GM10847 (cell line): Measurements from ENCODE around the gene CTBP1.

Source experiments
- POLR2A ChIP-seq: IDR thresholded peaks from 2 replicates; pipeline ENCODE4 v1.6.1; 2011; ENCODE audit not compliant: insufficient read length; ENCODE audit errors: extremely low read depth

CTBP1 gene

DNA sequence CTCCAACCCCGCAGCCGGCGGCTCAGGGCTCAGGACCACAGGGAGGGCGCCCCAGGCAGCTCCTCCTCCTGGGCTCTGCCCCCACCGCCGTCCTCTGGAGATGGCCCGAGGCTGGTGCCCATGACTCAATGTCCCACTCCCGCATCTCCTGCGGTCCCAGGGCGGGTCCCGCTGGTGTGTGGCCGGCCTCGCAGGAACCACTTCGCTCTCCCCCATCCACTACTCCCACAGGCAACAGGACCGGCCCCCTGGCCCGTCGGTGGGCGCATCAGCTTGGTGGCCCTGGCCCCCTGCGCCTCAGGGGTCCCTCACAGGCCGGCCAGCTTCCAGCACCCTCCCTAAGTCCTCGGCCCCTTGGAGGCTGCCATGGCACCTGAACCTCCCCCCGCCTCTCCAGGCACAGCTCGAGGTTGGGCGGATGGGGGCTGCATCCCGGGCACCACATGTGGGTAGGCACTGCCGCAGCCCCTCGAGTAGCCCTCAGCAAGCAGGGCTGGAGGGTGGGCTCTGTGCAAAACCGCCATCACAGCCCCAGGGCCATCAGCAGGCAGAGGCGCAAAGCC, 53.7 kb downstream of the CTBP1 start:
- no peak for TF ChIP-seq POLR2A

DNA sequence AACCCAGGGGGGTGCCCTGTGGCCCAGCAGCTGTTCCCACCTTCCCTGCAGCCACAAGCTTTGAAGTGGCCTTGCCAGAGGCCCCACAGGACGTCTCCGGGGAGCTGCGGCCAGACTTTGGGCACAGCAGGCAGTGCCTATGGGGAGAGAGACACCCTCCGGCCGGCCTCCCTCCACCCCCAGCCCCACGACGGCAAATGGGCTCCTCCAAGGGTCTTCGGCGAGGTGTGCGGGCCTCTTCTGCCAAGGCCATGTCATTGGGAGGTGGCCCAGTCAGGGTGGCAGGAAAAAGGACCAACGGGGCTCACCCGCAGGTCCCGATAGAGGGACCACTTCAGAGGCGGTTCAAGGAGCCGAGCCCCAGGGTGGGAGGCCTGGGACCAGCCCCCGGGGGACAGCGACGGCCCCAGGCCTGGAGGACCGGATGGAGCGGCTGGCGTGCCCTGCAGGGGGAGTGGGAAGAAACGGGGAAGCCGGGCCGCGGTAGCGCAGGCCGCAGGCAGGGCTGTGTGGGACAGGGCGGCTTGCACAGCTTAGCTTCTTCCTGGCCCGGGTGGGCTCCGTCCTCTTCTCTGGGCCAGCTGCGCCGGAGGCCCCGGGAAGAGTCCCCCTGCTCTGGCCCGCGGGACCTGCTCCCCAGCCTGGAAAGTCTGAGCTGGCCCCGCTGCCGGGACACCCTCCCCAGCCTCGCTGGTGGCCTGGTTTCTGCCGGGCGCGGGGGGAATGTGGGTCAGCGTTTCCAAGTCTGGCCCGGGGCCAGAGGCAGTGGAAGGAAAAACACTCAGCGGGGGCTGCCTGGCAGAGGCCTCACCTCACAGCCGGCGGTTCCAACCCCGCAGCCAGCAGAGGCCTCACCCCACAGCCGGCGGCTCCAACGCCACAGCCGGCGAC, 54.7 kb downstream of the CTBP1 start:
- no peak for TF ChIP-seq POLR2A

GRCh38 chr4:1193206-1194009, 55.5 kb downstream of the CTBP1 start:
- no peak for TF ChIP-seq POLR2A

GRCh38 chr4:1192493-1193205, 56.3 kb downstream of the CTBP1 start:
- TF ChIP-seq POLR2A, result no peak

- TF ChIP-seq POLR2A, result no peak
Measured at GRCh38 chr4:1192091-1192492, 56.8 kb downstream of the CTBP1 start.

GRCh38 chr4:1191621-1192020, 57.3 kb downstream of the CTBP1 start:
- TF ChIP-seq POLR2A, result no peak

GRCh38 chr4:1187182-1187581, 61.7 kb downstream of the CTBP1 start:
- TF ChIP-seq POLR2A, result no peak

GRCh38 chr4:1183985-1184773, 64.8 kb downstream of the CTBP1 start:
- no peak for TF ChIP-seq POLR2A

GRCh38 chr4:1182313-1182712, 66.6 kb downstream of the CTBP1 start:
- no peak for TF ChIP-seq POLR2A

- no peak for TF ChIP-seq POLR2A
Measured at GRCh38 chr4:1180663-1181062, 68.3 kb downstream of the CTBP1 start.

DNA sequence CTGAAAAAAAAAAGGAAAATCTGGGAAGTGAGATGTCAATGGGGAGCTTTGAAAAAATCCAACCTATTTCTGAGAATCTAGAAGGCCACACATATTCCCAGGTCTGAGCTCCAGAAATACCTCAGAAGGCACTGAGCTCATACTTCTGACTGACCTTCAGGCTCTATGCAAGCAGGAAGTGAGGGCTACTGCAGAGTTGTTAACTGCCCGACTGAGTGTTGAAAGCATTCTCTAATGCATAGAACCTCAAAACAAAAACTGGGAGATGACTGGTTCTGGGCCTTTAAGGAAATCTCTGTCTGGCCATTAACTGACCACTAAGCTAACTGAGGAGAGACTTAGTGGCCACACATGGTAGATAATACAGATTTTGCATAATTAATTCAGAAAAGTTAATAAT, 69.0 kb downstream of the CTBP1 start:
- no peak for TF ChIP-seq POLR2A

DNA sequence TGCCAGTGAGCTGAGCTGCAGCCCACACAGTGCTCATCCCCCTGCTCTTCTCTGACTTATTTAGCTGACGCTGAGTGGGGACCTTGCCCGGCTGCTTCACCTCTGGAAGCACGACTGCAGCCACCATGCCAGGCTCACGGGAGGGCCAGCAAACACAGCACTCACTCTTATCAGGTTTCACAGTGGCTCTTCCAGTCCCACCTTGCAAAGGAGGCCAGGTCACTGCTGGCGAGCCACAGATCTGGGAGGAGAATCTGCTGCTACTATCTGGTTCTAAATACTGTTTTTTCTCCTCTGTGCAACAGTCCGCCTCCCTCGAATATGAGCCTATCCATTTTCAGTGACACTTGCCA, 69.9 kb downstream of the CTBP1 start:
- no peak for TF ChIP-seq POLR2A

DNA sequence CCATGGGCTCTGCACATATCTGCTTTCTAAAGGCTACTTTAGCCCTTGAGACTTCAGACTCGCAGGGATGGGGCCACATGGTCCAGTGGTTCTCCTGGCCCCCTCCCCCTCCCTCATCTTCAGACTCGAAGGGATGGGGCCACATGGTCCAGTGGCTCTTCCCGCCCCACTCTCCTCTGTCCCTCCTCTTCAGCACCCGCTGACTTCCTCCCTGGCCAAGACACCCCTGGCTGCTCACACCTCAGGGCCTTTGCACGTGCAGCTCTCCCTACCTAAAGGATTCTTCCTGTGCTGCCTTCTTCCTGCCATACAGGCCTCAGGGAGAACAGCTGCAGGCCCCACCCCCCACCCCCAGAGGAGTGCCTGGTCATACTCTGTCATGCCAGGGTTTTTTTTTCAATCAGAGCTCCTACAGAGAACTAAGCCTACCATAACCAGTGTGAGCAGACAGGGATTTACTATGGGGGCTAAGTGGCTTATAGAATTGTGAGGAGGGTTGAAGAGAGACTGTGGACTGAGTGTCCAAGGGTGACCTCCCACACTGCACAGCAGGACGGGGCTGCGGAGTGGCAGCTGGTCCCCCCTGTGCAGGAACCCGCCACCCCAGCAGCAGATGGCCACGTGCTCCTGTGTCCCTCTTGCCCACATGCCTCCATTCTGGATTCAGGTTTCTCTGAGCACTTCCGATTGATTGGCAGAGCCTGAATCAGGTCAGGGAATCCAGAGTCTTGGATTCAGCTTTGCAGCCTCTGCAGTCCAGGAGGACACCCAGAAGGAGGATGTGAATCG, 70.4 kb downstream of the CTBP1 start:
- no peak for TF ChIP-seq POLR2A

DNA sequence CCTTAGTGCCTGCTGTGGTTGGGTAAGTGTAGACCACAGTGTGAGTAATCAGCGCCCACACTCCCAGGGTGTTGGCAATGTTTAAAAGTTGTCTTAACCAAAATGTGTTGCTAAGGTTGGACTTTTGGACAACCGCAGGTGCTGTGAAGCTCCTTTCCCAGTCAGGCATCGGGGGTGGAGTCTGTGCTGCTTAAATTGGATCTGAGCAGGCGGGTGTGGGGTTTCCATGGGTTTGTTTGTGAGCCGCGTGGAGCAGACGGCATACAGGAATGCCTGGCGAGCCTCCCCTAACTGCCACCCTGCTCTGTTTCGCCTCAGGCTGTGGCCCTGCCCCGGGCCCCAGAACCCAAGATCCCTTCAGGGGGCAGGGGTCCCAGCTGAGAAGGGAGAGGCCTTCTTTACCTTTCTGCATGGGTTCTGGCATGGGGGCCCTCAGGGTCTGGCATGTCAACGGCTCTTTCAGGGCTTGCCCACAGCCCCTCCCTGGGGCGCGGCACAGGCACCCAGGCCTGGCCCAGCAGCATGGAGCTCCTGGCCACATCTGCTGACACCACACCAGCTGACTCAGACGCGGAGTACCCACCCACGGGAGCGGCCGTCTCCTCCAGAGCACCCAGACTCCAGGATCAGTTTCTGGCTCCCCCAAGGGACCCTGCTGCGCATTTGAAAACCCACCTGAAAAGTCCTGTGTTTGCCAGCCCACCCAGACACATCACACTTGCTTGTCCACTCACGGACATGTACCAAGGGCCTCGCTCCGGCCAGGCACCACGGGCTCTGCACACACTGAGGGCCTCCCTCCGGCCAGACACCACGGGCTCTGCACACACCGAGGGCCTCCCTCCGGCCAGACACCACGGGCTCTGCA, 71.4 kb downstream of the CTBP1 start:
- no peak for TF ChIP-seq POLR2A
